ENCODE measurements around the gene SHOC1.
"Not testable (repeated sequence)": the region's sequence is repeated elsewhere in the genome, so short reads cannot be mapped to it uniquely, and the experiment has no call there.

Gene SHOC1

GRCh38 chr9:111815285-111816070 lies 20.7 kb upstream of the SHOC1 start:
- Mint-ChIP-seq H3K9me3 (no peaks in the 10 kb centered on the region), H3K4me3 (no peak overlapping the region), H3K27me3 (ENCODE audit: low read depth) (no peaks in the 10 kb centered on the region), H3K36me3 (ENCODE audit: low read depth) (no peaks in the 10 kb centered on the region), H3K4me1 (ENCODE audit: low read depth) (no peaks in the 10 kb centered on the region), H3K27ac (no peak overlapping the region)

GRCh38 chr9:111812337-111812736 lies 17.6 kb upstream of the SHOC1 start:
- Mint-ChIP-seq H3K27me3 (ENCODE audit: low read depth) (no peaks in the 10 kb centered on the region), H3K27ac (no peak overlapping the region), H3K4me3 (no peak overlapping the region), H3K9me3 (no peaks in the 10 kb centered on the region), H3K36me3 (ENCODE audit: low read depth) (no peaks in the 10 kb centered on the region), H3K4me1 (ENCODE audit: low read depth) (no peaks in the 10 kb centered on the region)

- H3K4me3 Mint-ChIP-seq, result no peak overlapping the region
Measured at GRCh38 chr9:111810908-111811307, 16.2 kb upstream of the SHOC1 start.

GRCh38 chr9:111810415-111810814 lies 15.7 kb upstream of the SHOC1 start:
- H3K4me1 Mint-ChIP-seq (ENCODE audit: low read depth); H3K36me3 Mint-ChIP-seq (ENCODE audit: low read depth); H3K27me3 Mint-ChIP-seq (ENCODE audit: low read depth); H3K4me3 Mint-ChIP-seq; H3K9me3 Mint-ChIP-seq; H3K27ac Mint-ChIP-seq: not testable (repeated sequence)

More at GRCh38 chr9:111810908-111811307, 16.2 kb upstream of the SHOC1 start:
- no peaks in the 10 kb centered on the region for H3K4me1 Mint-ChIP-seq (ENCODE audit: low read depth)
- H3K27ac Mint-ChIP-seq, result no peak overlapping the region
- no peaks in the 10 kb centered on the region for H3K9me3 Mint-ChIP-seq
- H3K27me3 Mint-ChIP-seq (ENCODE audit: low read depth), result no peaks in the 10 kb centered on the region
- no peaks in the 10 kb centered on the region for H3K36me3 Mint-ChIP-seq (ENCODE audit: low read depth)

- H3K4me1 Mint-ChIP-seq (ENCODE audit: low read depth), result peaks cover 10% of the 10 kb centered on the region
- no peaks in the 10 kb centered on the region for H3K36me3 Mint-ChIP-seq (ENCODE audit: low read depth)
- H3K4me3 Mint-ChIP-seq, result no peak overlapping the region
- no peak overlapping the region for H3K27ac Mint-ChIP-seq
- no peaks in the 10 kb centered on the region for H3K9me3 Mint-ChIP-seq
- no peaks in the 10 kb centered on the region for H3K27me3 Mint-ChIP-seq (ENCODE audit: low read depth)
Measured at GRCh38 chr9:111807197-111807596, 12.5 kb upstream of the SHOC1 start.

GRCh38 chr9:111806259-111806658 lies 11.5 kb upstream of the SHOC1 start:
- Mint-ChIP-seq H3K9me3 (no peaks in the 10 kb centered on the region), H3K4me1 (ENCODE audit: low read depth) (peaks cover 10% of the 10 kb centered on the region), H3K27ac (no peak overlapping the region), H3K27me3 (ENCODE audit: low read depth) (no peaks in the 10 kb centered on the region), H3K4me3 (no peak overlapping the region), H3K36me3 (ENCODE audit: low read depth) (no peaks in the 10 kb centered on the region)

GRCh38 chr9:111805830-111806241 lies 11.1 kb upstream of the SHOC1 start:
- Mint-ChIP-seq H3K4me1 (ENCODE audit: low read depth) (peaks cover 10% of the 10 kb centered on the region), H3K27me3 (ENCODE audit: low read depth) (no peaks in the 10 kb centered on the region), H3K27ac (no peak overlapping the region), H3K9me3 (no peaks in the 10 kb centered on the region), H3K36me3 (ENCODE audit: low read depth) (no peaks in the 10 kb centered on the region), H3K4me3 (no peak overlapping the region)

GRCh38 chr9:111805262-111805661 lies 10.5 kb upstream of the SHOC1 start:
- no peak overlapping the region for H3K27ac Mint-ChIP-seq
- H3K36me3 Mint-ChIP-seq (ENCODE audit: low read depth), result no peaks in the 10 kb centered on the region
- H3K9me3 Mint-ChIP-seq, result no peaks in the 10 kb centered on the region
- H3K27me3 Mint-ChIP-seq (ENCODE audit: low read depth), result no peaks in the 10 kb centered on the region
- H3K4me1 Mint-ChIP-seq (ENCODE audit: low read depth), result peaks cover 10% of the 10 kb centered on the region
- H3K4me3 Mint-ChIP-seq, result no peak overlapping the region

GRCh38 chr9:111804636-111805035 lies 9.9 kb upstream of the SHOC1 start:
- no peaks in the 10 kb centered on the region for H3K36me3 Mint-ChIP-seq (ENCODE audit: low read depth)
- no peaks in the 10 kb centered on the region for H3K9me3 Mint-ChIP-seq
- no peak overlapping the region for H3K27ac Mint-ChIP-seq
- H3K27me3 Mint-ChIP-seq (ENCODE audit: low read depth), result no peaks in the 10 kb centered on the region
- H3K4me3 Mint-ChIP-seq, result no peak overlapping the region
- H3K4me1 Mint-ChIP-seq (ENCODE audit: low read depth), result peaks cover 10% of the 10 kb centered on the region

- peaks cover 10% of the 10 kb centered on the region for H3K4me1 Mint-ChIP-seq (ENCODE audit: low read depth)
- no peak overlapping the region for H3K27ac Mint-ChIP-seq
- H3K4me3 Mint-ChIP-seq, result no peak overlapping the region
- no peaks in the 10 kb centered on the region for H3K9me3 Mint-ChIP-seq
- H3K27me3 Mint-ChIP-seq (ENCODE audit: low read depth), result no peaks in the 10 kb centered on the region
- no peaks in the 10 kb centered on the region for H3K36me3 Mint-ChIP-seq (ENCODE audit: low read depth)
Measured at GRCh38 chr9:111803924-111804323, 9.2 kb upstream of the SHOC1 start.

GRCh38 chr9:111799915-111800526 lies 5.3 kb upstream of the SHOC1 start:
- no peaks in the 10 kb centered on the region for H3K27me3 Mint-ChIP-seq (ENCODE audit: low read depth)
- no peaks in the 10 kb centered on the region for H3K36me3 Mint-ChIP-seq (ENCODE audit: low read depth)
- no peak overlapping the region for H3K4me3 Mint-ChIP-seq
- H3K9me3 Mint-ChIP-seq, result no peaks in the 10 kb centered on the region
- H3K4me1 Mint-ChIP-seq (ENCODE audit: low read depth), result peaks cover 8% of the 10 kb centered on the region
- no peak overlapping the region for H3K27ac Mint-ChIP-seq

- Mint-ChIP-seq H3K9me3 (no peaks in the 10 kb centered on the region), H3K4me1 (ENCODE audit: low read depth) (peaks cover 7% of the 10 kb centered on the region), H3K4me3 (no peak overlapping the region), H3K27me3 (ENCODE audit: low read depth) (no peaks in the 10 kb centered on the region), H3K36me3 (ENCODE audit: low read depth) (no peaks in the 10 kb centered on the region), H3K27ac (no peak overlapping the region)
Measured at GRCh38 chr9:111799506-111799905, 4.8 kb upstream of the SHOC1 start.

- Mint-ChIP-seq H3K36me3 (ENCODE audit: low read depth) (no peaks in the 10 kb centered on the region), H3K4me1 (ENCODE audit: low read depth) (peaks cover under 1% of the 10 kb centered on the region)
Measured at GRCh38 chr9:111798786-111799185, 4.0 kb upstream of the SHOC1 start.

GRCh38 chr9:111795557-111795839 lies 761 bp upstream of the SHOC1 start:
- Mint-ChIP-seq H3K27me3 (ENCODE audit: low read depth) (no peaks in the 10 kb centered on the region), H3K4me1 (ENCODE audit: low read depth) (no peaks in the 10 kb centered on the region), H3K36me3 (ENCODE audit: low read depth) (no peaks in the 10 kb centered on the region), H3K9me3 (no peaks in the 10 kb centered on the region), H3K4me3 (no peak overlapping the region), H3K27ac (no peak overlapping the region)

More at GRCh38 chr9:111798786-111799185, 4.0 kb upstream of the SHOC1 start:
- Mint-ChIP-seq H3K9me3 (no peaks in the 10 kb centered on the region), H3K4me3 (no peak overlapping the region), H3K27ac (no peak overlapping the region), H3K27me3 (ENCODE audit: low read depth) (no peaks in the 10 kb centered on the region)

GRCh38 chr9:111791821-111792220 lies 2.9 kb downstream of the SHOC1 start:
- not testable (repeated sequence) for H3K4me1 Mint-ChIP-seq (ENCODE audit: low read depth); H3K9me3 Mint-ChIP-seq; H3K4me3 Mint-ChIP-seq; H3K36me3 Mint-ChIP-seq (ENCODE audit: low read depth); H3K27me3 Mint-ChIP-seq (ENCODE audit: low read depth); H3K27ac Mint-ChIP-seq

Data from T-helper 1 cell treated with Interleukin-12 subunit alpha and Interleukin-12 subunit beta and Interleukin-4 antibody, amounts not matched to agents 30 μg/mL and 1 μg/mL, for 36 hours (primary cell).